OCI-LY7 (cell line): ENCODE data around the gene ADCY3. TPM values are rescaled to one million over a fixed set of nuclear protein-coding genes. Genes with fewer than 3 reads are reported as not detected.

ENCODE experiments used
- BruUV-seq: library from RNA; stranded (reverse); fragments of 400-500 nt; replicated peaks from 2 replicates; lab custom pipeline; 2021; lab: Mats Ljungman, UMichigan
- CTCF ChIA-PET: fragments of 300-600 bp; sonication (Branson Sonifier 250); formaldehyde crosslinking; loops from one replicate; lab custom pipeline; 2022; ENCODE audit warnings: antibody characterized with exemption; ENCODE audit not compliant: unreplicated experiment; lab: Charles Lee
- POLR2A ChIA-PET: fragments of 300-600 bp; sonication (Branson Sonifier 250); formaldehyde crosslinking; loops from one replicate; lab custom pipeline; 2022; ENCODE audit warnings: antibody characterized with exemption; lab: Charles Lee
- DNase-seq: peaks from one replicate; pipeline ENCODE4 v3.0.0-alpha.2; 2015; ENCODE audit warnings: low spot score
- H2AFZ ChIP-seq: fragments of 200-600 bp; sonication (generic), shearing (Covaris generic); 2 replicates; pipeline ENCODE4 v1.6.1; 2014; ENCODE audit warnings: mild to moderate bottlenecking, antibody characterized with exemption, low read length, moderate library complexity
- H3K27ac ChIP-seq: fragments of 200-600 bp; sonication (generic); 2 replicates; pipeline ENCODE4 v1.5.1; 2014; ENCODE audit warnings: mixed run types, low read depth, mild to moderate bottlenecking, moderate library complexity, low read length, inconsistent platforms; ENCODE audit not compliant: poor library complexity, severe bottlenecking
- H3K36me3 ChIP-seq: fragments of 200-600 bp; sonication (generic); 2 replicates; pipeline ENCODE4 v1.6.1; 2014; ENCODE audit warnings: mild to moderate bottlenecking, antibody characterized with exemption, low read length, moderate library complexity, mixed read lengths; ENCODE audit not compliant: insufficient read depth
- H3K4me1 ChIP-seq: fragments of 200-600 bp; sonication (generic); 2 replicates; pipeline ENCODE4 v1.5.1; 2014; ENCODE audit warnings: mild to moderate bottlenecking, low read length; ENCODE audit not compliant: insufficient read depth, poor library complexity, severe bottlenecking
- H3K4me2 ChIP-seq: fragments of 200-600 bp; sonication (generic); 2 replicates; pipeline ENCODE4 v1.6.1; 2014; ENCODE audit warnings: mild to moderate bottlenecking, low read length
- H3K4me3 ChIP-seq: fragments of 200-600 bp; sonication (generic); 2 replicates; pipeline ENCODE4 v1.5.1; 2014; ENCODE audit warnings: mild to moderate bottlenecking, low read depth, low read length; ENCODE audit not compliant: poor library complexity, severe bottlenecking
- H3K79me2 ChIP-seq: fragments of 200-600 bp; sonication (generic); 2 replicates; pipeline ENCODE4 v1.6.1; 2016; ENCODE audit warnings: low read depth, mild to moderate bottlenecking, low read length, moderate library complexity, mixed read lengths; ENCODE audit not compliant: insufficient read depth
- H3K9me2 ChIP-seq: fragments of 200-600 bp; sonication (generic); 2 replicates; pipeline ENCODE4 v1.6.1; 2016; ENCODE audit warnings: mild to moderate bottlenecking, low read length, mixed read lengths; ENCODE audit not compliant: insufficient read depth
- H3K9me3 ChIP-seq: fragments of 200-600 bp; sonication (generic); 2 replicates; pipeline ENCODE4 v1.6.1; 2014; ENCODE audit warnings: mild to moderate bottlenecking, mixed run types, low read length, mixed read lengths
- H4K20me1 ChIP-seq: fragments of 200-600 bp; sonication (generic); 2 replicates; pipeline ENCODE4 v1.6.1; 2014; ENCODE audit warnings: mild to moderate bottlenecking, antibody characterized with exemption, low read length, moderate library complexity, mixed read lengths; ENCODE audit not compliant: insufficient read depth
- EZH2phosphoT487 ChIP-seq: fragments of 200-600 bp; sonication (generic); IDR thresholded peaks from 2 replicates; pipeline ENCODE4 v1.6.1; 2018; ENCODE audit warnings: low read depth, borderline replicate concordance, mild to moderate bottlenecking, mixed run types, antibody characterized with exemption, low read length, moderate library complexity, mixed read lengths
- intact Hi-C: fragments of 100-400 bp; cut with micrococcal nuclease; formaldehyde crosslinking; loops from one replicate; pipeline ENCODE4 v1.10.0; 2022; ENCODE audit not compliant: unreplicated experiment
- total RNA-seq, 2 experiments: library from RNA; depleted of rRNA in 1 of 2; stranded (reverse); fragments of >200 nt in 1 of 2; shearing (Covaris generic) in 1 of 2; gene quantifications; 2 replicates each; pipeline ENCODE4 v1.2.3, GENCODE V29; 2014 to 2022
- TF ChIP-seq, protein P1 (sequence below): fragments of 200-600 bp; sonication (generic); conservative IDR thresholded peaks from 2 replicates; pipeline ENCODE4 v1.5.1; 2014; ENCODE audit warnings: mild to moderate bottlenecking, antibody characterized with exemption, low read length, moderate library complexity, mixed read lengths

The ADCY3 gene
- total RNA-seq, 2 experiments from 2014 or later, result 45.8 to 55.0 TPM

DNA sequence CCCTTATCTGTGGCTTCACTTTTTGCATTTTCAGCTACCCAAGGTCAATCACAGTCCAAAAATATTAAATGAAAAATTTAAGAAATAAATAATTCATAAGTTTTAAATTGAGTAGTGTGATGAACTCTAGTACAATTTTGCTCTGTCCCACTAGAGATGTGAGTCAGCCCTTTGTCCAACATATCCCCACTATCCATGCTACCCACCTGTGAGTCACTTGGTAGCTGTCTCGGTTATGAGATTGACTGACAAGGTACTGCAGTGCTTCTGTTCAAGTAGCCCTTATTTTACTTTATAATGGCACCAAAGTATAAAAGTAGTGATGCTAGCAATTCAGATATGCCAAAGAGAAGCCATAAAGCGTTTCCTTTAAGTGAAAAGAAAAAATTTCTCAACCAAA is 28.8 kb downstream of the ADCY3 start:
- no peaks in the 10 kb centered on the region for H3K79me2 ChIP-seq
- no peaks in the 10 kb centered on the region for H3K9me2 ChIP-seq
- peaks cover 49% of the 10 kb centered on the region for H3K36me3 ChIP-seq
- no peak for TF ChIP-seq EZH2phosphoT487
- TF ChIP-seq, protein P1, sequence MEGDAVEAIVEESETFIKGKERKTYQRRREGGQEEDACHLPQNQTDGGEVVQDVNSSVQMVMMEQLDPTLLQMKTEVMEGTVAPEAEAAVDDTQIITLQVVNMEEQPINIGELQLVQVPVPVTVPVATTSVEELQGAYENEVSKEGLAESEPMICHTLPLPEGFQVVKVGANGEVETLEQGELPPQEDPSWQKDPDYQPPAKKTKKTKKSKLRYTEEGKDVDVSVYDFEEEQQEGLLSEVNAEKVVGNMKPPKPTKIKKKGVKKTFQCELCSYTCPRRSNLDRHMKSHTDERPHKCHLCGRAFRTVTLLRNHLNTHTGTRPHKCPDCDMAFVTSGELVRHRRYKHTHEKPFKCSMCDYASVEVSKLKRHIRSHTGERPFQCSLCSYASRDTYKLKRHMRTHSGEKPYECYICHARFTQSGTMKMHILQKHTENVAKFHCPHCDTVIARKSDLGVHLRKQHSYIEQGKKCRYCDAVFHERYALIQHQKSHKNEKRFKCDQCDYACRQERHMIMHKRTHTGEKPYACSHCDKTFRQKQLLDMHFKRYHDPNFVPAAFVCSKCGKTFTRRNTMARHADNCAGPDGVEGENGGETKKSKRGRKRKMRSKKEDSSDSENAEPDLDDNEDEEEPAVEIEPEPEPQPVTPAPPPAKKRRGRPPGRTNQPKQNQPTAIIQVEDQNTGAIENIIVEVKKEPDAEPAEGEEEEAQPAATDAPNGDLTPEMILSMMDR, result no peak
- ChIA-PET CTCF (no interaction called here), POLR2A (no interaction called here)
- H3K4me1 ChIP-seq, result no peaks in the 10 kb centered on the region
- no peak for DNase-seq
- no peaks in the 10 kb centered on the region for H4K20me1 ChIP-seq
- no peak overlapping the region for H3K4me3 ChIP-seq
- BruUV-seq, result no TSS peak
- no peak overlapping the region for H3K4me2 ChIP-seq
- no peak overlapping the region for H2AFZ ChIP-seq
- H3K9me3 ChIP-seq, result peaks cover 23% of the 10 kb centered on the region
- intact Hi-C loops, result no loop called here
- H3K27ac ChIP-seq, result no peak overlapping the region

DNA sequence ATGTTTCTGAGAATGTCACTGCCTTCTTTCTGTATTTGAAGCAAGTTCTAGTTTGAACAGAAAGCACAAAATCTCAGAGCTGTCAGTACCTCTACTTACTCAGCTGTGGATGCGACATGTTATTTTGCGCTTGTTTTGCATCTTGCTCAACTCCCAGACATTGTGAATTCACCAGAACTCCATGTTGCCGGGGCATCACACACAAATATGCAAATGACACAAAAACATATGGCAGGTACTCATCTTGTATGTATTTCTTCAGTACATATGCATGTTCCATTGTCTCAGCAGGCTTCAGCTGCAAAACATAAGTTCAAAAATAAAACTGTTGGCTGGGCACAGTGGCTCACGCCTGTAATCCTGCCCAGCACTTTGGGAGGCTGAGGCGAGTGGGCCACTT is 30.8 kb downstream of the ADCY3 start:
- Histone ChIP-seq H3K4me1 (no peaks in the 10 kb centered on the region), H2AFZ (no peak overlapping the region), H3K4me2 (no peak overlapping the region), H3K79me2 (no peaks in the 10 kb centered on the region), H3K9me3 (peaks cover 4% of the 10 kb centered on the region; the same call in 1 of the 2 replicates), H3K4me3 (no peak overlapping the region), H4K20me1 (no peaks in the 10 kb centered on the region), H3K9me2 (no peaks in the 10 kb centered on the region), H3K27ac (no peak overlapping the region), H3K36me3 (peaks cover 33% of the 10 kb centered on the region)
- no peak for TF ChIP-seq EZH2phosphoT487
- TF ChIP-seq, protein P1, result no peak
- no peak for DNase-seq
- ChIA-PET POLR2A (no interaction called here), CTCF (no interaction called here)
- BruUV-seq, result no TSS peak
- intact Hi-C loops, result no loop called here

DNA sequence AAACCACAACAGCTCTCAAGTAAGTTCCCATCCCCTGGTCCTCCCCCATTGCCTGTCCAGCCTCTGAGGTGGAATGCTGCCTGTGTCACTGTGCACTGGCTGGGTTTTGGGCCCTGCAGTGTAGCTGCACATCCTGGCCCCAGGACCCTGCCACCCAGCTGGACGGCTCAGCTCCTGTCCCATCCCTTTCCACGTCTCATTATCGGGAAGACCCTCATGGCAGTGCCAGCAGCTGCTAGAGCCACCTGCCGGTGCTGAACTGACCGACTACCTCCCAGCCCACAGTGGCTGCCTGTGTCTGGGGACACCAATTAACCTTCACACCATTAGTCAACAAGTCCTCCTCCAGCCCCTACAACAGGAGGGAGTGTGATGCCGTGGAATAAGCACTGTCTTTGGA is 31.9 kb downstream of the ADCY3 start:
- TF ChIP-seq EZH2phosphoT487, result no peak
- TF ChIP-seq, protein P1, result no peak
- no peaks in the 10 kb centered on the region for H4K20me1 ChIP-seq
- ChIA-PET CTCF (no interaction called here), POLR2A (interaction anchor here (0.5 kb wide), 1 partner anchor 79 kb away, joined by 4 read pairs; no protein-coding TSS in a partner anchor)
- H3K9me2 ChIP-seq, result no peaks in the 10 kb centered on the region
- no peak overlapping the region for H2AFZ ChIP-seq
- H3K79me2 ChIP-seq, result no peaks in the 10 kb centered on the region
- no peak overlapping the region for H3K27ac ChIP-seq
- peaks cover 24% of the 10 kb centered on the region for H3K36me3 ChIP-seq
- no peaks in the 10 kb centered on the region for H3K9me3 ChIP-seq
- intact Hi-C loops, result no loop called here
- no peak overlapping the region for H3K4me2 ChIP-seq
- no TSS peak for BruUV-seq
- H3K4me1 ChIP-seq, result peaks cover 8% of the 10 kb centered on the region
- no peak for DNase-seq
- no peak overlapping the region for H3K4me3 ChIP-seq
